Gastroesophageal sphincter (tissue), 4 donors: ENCODE results near the gene SCRN2. TPM values are rescaled to one million over a fixed set of nuclear protein-coding genes. Genes with fewer than 3 reads are reported as not detected.

Experiments used
- ATAC-seq: fragments of 150-250 bp; one replicate; pipeline ENCODE4 v1.9.1; 2016; ENCODE audit warnings: mild to moderate bottlenecking, moderate library complexity
- H3K27ac ChIP-seq, 4 donors: fragments of 200-600 bp; sonication (generic) in 3 of 4; 1 replicate in 3 of 4; 2 replicates in 1 of 4; pipeline ENCODE4 v1.5.1; 2016 to 2019
- H3K27me3 ChIP-seq: fragments of 200-600 bp; sonication (generic); one replicate; pipeline ENCODE4 v1.5.1; 2019
- H3K36me3 ChIP-seq, 2 donors: fragments of 200-600 bp; sonication (generic); one replicate each; pipeline ENCODE4 v1.5.1; 2019; ENCODE audit warnings: control low read depth in 1 of 2
- H3K4me1 ChIP-seq, 3 donors: fragments of 200-600 bp; sonication (generic); 1 replicate in 2 of 3; 2 replicates in 1 of 3; pipeline ENCODE4 v1.5.1; 2016 to 2019; ENCODE audit warnings: control low read depth in 2 of 3
- H3K4me3 ChIP-seq, 2 donors: fragments of 200-600 bp; sonication (generic); one replicate each; pipeline ENCODE4 v1.5.1; 2019; ENCODE audit warnings: mild to moderate bottlenecking in 1 of 2, moderate library complexity in 1 of 2
- H3K9me3 ChIP-seq, 3 donors: fragments of 200-600 bp; sonication (generic); one replicate each; pipeline ENCODE4 v1.5.1; 2017 to 2019; ENCODE audit warnings: control low read depth in 2 of 3
- CTCF ChIP-seq, 4 experiments: fragments of 200-600 bp in 2 of 4; fragments of 450-650 bp in 2 of 4; sonication (generic) in 1 of 4; IDR thresholded peaks; one replicate each; pipeline ENCODE4 v1.5.1; 2017 to 2019; ENCODE audit warnings: antibody characterized with exemption in 4 of 4, mild to moderate bottlenecking in 2 of 4, moderate library complexity in 2 of 4
- EP300 ChIP-seq: sonication (generic); formaldehyde crosslinking; IDR thresholded peaks from one replicate; pipeline ENCODE4 v1.6.1; 2017; ENCODE audit warnings: antibody characterized with exemption, mild to moderate bottlenecking
- POLR2A ChIP-seq, 2 donors: fragments of 450-650 bp; IDR thresholded peaks; one replicate each; pipeline ENCODE4 v1.6.1; 2017; ENCODE audit warnings: antibody characterized with exemption in 2 of 2, mild to moderate bottlenecking in 2 of 2, moderate library complexity in 1 of 2
- POLR2AphosphoS5 ChIP-seq: sonication (generic); formaldehyde crosslinking; IDR thresholded peaks from one replicate; pipeline ENCODE4 v1.6.1; 2017; ENCODE audit warnings: antibody characterized with exemption
- WGBS, 2 donors: methylation state at CpG; one replicate each; pipeline ENCODE4 v1.1.5; 2018; ENCODE audit warnings: low coverage in 1 of 2; 5-methylcytosine and 5-hydroxymethylcytosine counted together
- total RNA-seq, 4 donors: library from RNA; depleted of rRNA; stranded (reverse); fragments of >200 nt; gene quantifications; one replicate each; pipeline ENCODE4 v1.1.0, GENCODE V29; 2016

SCRN2 gene
- total RNA-seq, 4 donors from 2014 or later, result 17.4 to 28.9 (median 21.8) TPM

GRCh38 chr17:47872019-47872650 lies 31.1 kb upstream of the SCRN2 start:
- peaks cover 0 to 7% (median 0%) of the 10 kb centered on the region in 3 donors for H3K4me1 ChIP-seq
- H3K4me3 ChIP-seq, result no peak overlapping the region
- no peaks in the 10 kb centered on the region for H3K36me3 ChIP-seq
- ATAC-seq, result no peak
- no peak for TF ChIP-seq EP300
- peaks cover 98% of the 10 kb centered on the region for H3K27me3 ChIP-seq
- H3K9me3 ChIP-seq, result no peaks in the 10 kb centered on the region
- H3K27ac ChIP-seq, result no peak overlapping the region
- 30% methylated on average over 5 of the region's 29 CpGs; no CpG with 5 or more reads in 1 of the 2 donors for WGBS, 2 donors

- TF ChIP-seq POLR2A (IDR thresholded peaks at IDR 0.05) (no peak), EP300 (no peak), CTCF (IDR thresholded peaks at IDR 0.05) (no peak), POLR2AphosphoS5 (no peak)
- Histone ChIP-seq H3K9me3 (no peaks in the 10 kb centered on the region), H3K36me3 (no peaks in the 10 kb centered on the region), H3K4me3 (no peak overlapping the region), H3K27ac (no peak overlapping the region), H3K27me3 (peaks cover 100% of the 10 kb centered on the region), H3K4me1 (peaks cover 0 to 7% (median 0%) of the 10 kb centered on the region in 3 donors)
- ATAC-seq, result no peak
Observed at GRCh38 chr17:47871048-47871447, 30.0 kb upstream of the SCRN2 start.

DNA sequence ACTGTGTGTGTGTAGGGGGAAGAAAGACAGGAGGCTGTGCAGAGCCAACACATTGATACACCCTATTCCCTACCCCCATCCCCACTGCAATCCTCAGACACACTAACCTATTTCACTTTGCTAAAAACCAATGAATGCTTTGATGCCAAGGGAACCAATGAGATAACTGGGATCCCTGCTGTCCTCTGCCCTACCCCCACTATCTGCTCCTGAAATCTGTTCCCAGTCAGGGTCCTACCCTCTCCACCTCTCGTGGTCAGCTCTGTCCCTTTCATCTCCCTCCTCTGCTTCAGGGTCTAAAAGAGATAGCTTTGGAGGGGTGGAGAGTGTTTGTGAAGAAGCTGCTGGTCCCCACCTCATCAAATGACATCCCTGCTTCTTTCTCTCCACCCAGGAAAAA lies 29.0 kb upstream of the SCRN2 start:
- H3K4me3 ChIP-seq, result no peak overlapping the region
- H3K27me3 ChIP-seq, result peaks cover 97% of the 10 kb centered on the region
- H3K9me3 ChIP-seq, result no peaks in the 10 kb centered on the region
- WGBS, 2 donors, result 14% methylated on average over 1 of the region's 1 CpG; no CpG with 5 or more reads in 1 of the 2 donors
- H3K4me1 ChIP-seq, result peaks cover 0 to 7% (median 0%) of the 10 kb centered on the region in 3 donors
- no peak overlapping the region for H3K27ac ChIP-seq
- no peak for TF ChIP-seq EP300
- no peak for TF ChIP-seq CTCF (IDR thresholded peaks at IDR 0.05)
- no peak for TF ChIP-seq POLR2AphosphoS5
- no peak for TF ChIP-seq POLR2A (IDR thresholded peaks at IDR 0.05)
- ATAC-seq, result no peak
- no peaks in the 10 kb centered on the region for H3K36me3 ChIP-seq

GRCh38 chr17:47869114-47869513 lies 28.0 kb upstream of the SCRN2 start:
- no CpG with 5 or more reads among the region's 2 CpGs for WGBS, 2 donors
- no peak overlapping the region for H3K4me3 ChIP-seq
- no peaks in the 10 kb centered on the region for H3K9me3 ChIP-seq
- TF ChIP-seq POLR2A (IDR thresholded peaks at IDR 0.05) (no peak), POLR2AphosphoS5 (no peak), EP300 (no peak), CTCF (IDR thresholded peaks at IDR 0.05) (no peak)
- H3K36me3 ChIP-seq, result no peaks in the 10 kb centered on the region
- no peak for ATAC-seq
- H3K27me3 ChIP-seq, result peaks cover 94% of the 10 kb centered on the region
- peaks cover 0 to 7% (median 0%) of the 10 kb centered on the region in 3 donors for H3K4me1 ChIP-seq
- no peak overlapping the region for H3K27ac ChIP-seq

DNA sequence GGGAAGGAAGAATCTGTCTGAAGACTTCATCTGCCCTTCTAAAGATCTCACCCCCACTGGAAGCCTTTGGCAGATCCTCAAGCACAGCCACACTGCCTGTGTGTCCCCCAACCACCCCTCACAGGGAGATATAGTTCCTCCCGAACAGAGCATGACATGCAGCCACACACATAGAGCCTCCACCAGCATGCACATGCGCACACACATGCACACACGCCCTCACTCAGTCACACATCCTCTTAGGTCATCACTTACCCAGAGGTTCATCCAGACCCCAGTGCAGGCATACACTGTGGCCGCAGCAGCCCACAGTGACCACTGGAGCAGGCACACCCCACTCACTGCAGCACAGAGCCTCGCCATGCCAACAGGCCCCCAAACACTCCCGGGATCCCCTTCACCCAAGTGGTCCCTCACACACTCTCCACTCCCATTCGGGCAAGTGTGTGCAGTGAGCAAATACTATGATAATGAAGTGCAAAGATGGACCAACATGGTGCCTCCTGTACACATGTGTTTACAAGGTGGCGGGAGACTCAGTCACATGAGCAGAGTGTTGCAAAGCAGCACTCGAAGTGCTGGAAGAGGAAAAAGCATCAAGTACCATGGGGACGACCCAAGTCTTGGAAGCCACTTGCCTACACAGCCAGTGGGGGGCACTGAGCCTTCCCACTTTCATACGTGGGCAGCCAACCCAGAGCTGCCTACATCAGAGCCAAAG lies 26.9 kb upstream of the SCRN2 start:
- peaks cover 83% of the 10 kb centered on the region for H3K27me3 ChIP-seq
- no peaks in the 10 kb centered on the region for H3K36me3 ChIP-seq
- no peak for TF ChIP-seq EP300
- TF ChIP-seq CTCF (IDR thresholded peaks at IDR 0.05), result no peak
- no peak for TF ChIP-seq POLR2AphosphoS5
- no peak for TF ChIP-seq POLR2A (IDR thresholded peaks at IDR 0.05)
- ATAC-seq, result no peak
- WGBS, 2 donors, result 81 to 84% methylated on average over 5 to 9 of the region's 11 CpGs
- H3K27ac ChIP-seq, result no peak overlapping the region
- peaks cover 0 to 7% (median 0%) of the 10 kb centered on the region in 3 donors for H3K4me1 ChIP-seq
- no peaks in the 10 kb centered on the region for H3K9me3 ChIP-seq
- H3K4me3 ChIP-seq, result no peak overlapping the region
